Endothelial cell (in vitro differentiated cells): ENCODE measurements around the gene NTN3. TPM values are rescaled to one million over a fixed set of nuclear protein-coding genes. Genes with fewer than 3 reads are reported as not detected.

ENCODE experiments used
- DNase-seq: peaks from one replicate; pipeline ENCODE4 v3.0.0; 2021; ENCODE audit warnings: low spot score
- H3K27ac Mint-ChIP-seq: one replicate; pipeline ENCODE4 v1.8.0; 2021; ENCODE audit warnings: mixed read lengths, inconsistent platforms; ENCODE audit not compliant: unreplicated experiment
- H3K27me3 Mint-ChIP-seq: one replicate; pipeline ENCODE4 v1.8.0; 2021; ENCODE audit warnings: mild to moderate bottlenecking, moderate library complexity, mixed read lengths, inconsistent platforms; ENCODE audit not compliant: unreplicated experiment
- H3K36me3 Mint-ChIP-seq: one replicate; pipeline ENCODE4 v1.8.0; 2021; ENCODE audit warnings: mild to moderate bottlenecking, low read depth, mixed read lengths, inconsistent platforms; ENCODE audit not compliant: unreplicated experiment
- H3K4me1 Mint-ChIP-seq: one replicate; pipeline ENCODE4 v1.8.0; 2021; ENCODE audit warnings: mild to moderate bottlenecking, mixed read lengths, inconsistent platforms; ENCODE audit not compliant: unreplicated experiment
- H3K4me3 Mint-ChIP-seq: one replicate; pipeline ENCODE4 v1.8.0; 2021; ENCODE audit warnings: mild to moderate bottlenecking, mixed read lengths, inconsistent platforms; ENCODE audit not compliant: unreplicated experiment
- H3K9me3 Mint-ChIP-seq: one replicate; pipeline ENCODE4 v1.8.0; 2021; ENCODE audit warnings: mixed read lengths, inconsistent platforms; ENCODE audit not compliant: unreplicated experiment
- CTCF ChIP-seq: fragments of 200-600 bp; sonication (generic); IDR thresholded peaks from one replicate; pipeline ENCODE4 v1.5.0; 2021; ENCODE audit warnings: antibody characterized with exemption; ENCODE audit not compliant: unreplicated experiment
- total RNA-seq: library from RNA; stranded (reverse); fragmentation: NEBNext Ultra II Directional; extraction: Animal tissue kit (Norgen Biotek cat#: 25700); gene quantifications from one replicate; pipeline ENCODE4 v1.2.1, GENCODE V29; 2021; ENCODE audit not compliant: unreplicated experiment

NTN3 gene
- total RNA-seq, 1 donor from 2014 or later = not detected

- H3K36me3 Mint-ChIP-seq = peaks cover 11% of the 10 kb centered on the region
- H3K27me3 Mint-ChIP-seq = peaks cover 34% of the 10 kb centered on the region
- peak overlapping the region; percentile 58 for H3K27ac Mint-ChIP-seq
- no peak for DNase-seq
- no peak for TF ChIP-seq CTCF
- peak overlapping the region; percentile 89 for H3K4me3 Mint-ChIP-seq
- no peaks in the 10 kb centered on the region for H3K9me3 Mint-ChIP-seq
- H3K4me1 Mint-ChIP-seq = peaks cover 40% of the 10 kb centered on the region
These were observed 41.1 kb downstream of the NTN3 start for GRCh38 chr16:2511996-2512734.

- peak overlapping the region; percentile 78 for H3K27ac Mint-ChIP-seq
- TF ChIP-seq CTCF = no peak
- peaks cover 45% of the 10 kb centered on the region for H3K4me1 Mint-ChIP-seq
- peaks cover 39% of the 10 kb centered on the region for H3K27me3 Mint-ChIP-seq
- peak overlapping the region; percentile 89 for H3K4me3 Mint-ChIP-seq
- H3K36me3 Mint-ChIP-seq = peaks cover 15% of the 10 kb centered on the region
- H3K9me3 Mint-ChIP-seq = no peaks in the 10 kb centered on the region
- no peak for DNase-seq
These were observed 41.8 kb downstream of the NTN3 start for GRCh38 chr16:2512735-2513404.

GRCh38 chr16:2513405-2514332, 42.6 kb downstream of the NTN3 start, which contains the start of gene ATP6V0C:
TSS of gene ATP6V0C (plus strand) at chr16:2513952. CDS start at chr16:2514104, 152 bp downstream.
- H3K9me3 Mint-ChIP-seq = no peaks in the 10 kb centered on the region
- H3K4me3 Mint-ChIP-seq = peak within 1 kb of the TSS; percentile 97
- no peak for TF ChIP-seq CTCF
- peak; percentile 87 for DNase-seq
- H3K36me3 Mint-ChIP-seq = peaks cover 15% of the 10 kb centered on the region
- H3K4me1 Mint-ChIP-seq = peaks cover 45% of the 10 kb centered on the region
- peak within 1 kb of the TSS; percentile 89 for H3K27ac Mint-ChIP-seq
- peaks cover 37% of the 10 kb centered on the region for H3K27me3 Mint-ChIP-seq

GRCh38 chr16:2514333-2515179, 43.5 kb downstream of the NTN3 start:
- Mint-ChIP-seq H3K27ac (peak overlapping the region; percentile 89), H3K36me3 (peaks cover 16% of the 10 kb centered on the region), H3K4me3 (peak overlapping the region; percentile 97), H3K9me3 (no peaks in the 10 kb centered on the region), H3K27me3 (peaks cover 42% of the 10 kb centered on the region), H3K4me1 (peaks cover 49% of the 10 kb centered on the region)
- no peak for TF ChIP-seq CTCF
- DNase-seq = no peak
